ENCODE measurements around the gene LAMA3.

GRCh38 chr18:23887493-23887892 lies 198.2 kb downstream of the LAMA3 start:
- TF ChIP-seq CTCF (IDR thresholded peaks at IDR 0.05; ENCODE audit: extremely low read depth in 1 of 2, insufficient read depth in 1 of 2, low read depth in 1 of 2, low read length in 2 of 2): no peak
- TF ChIP-seq POLR2A (IDR thresholded peaks at IDR 0.05; ENCODE audit: low read depth, low read length): no peak
- TF ChIP-seq POLR2AphosphoS5 (IDR thresholded peaks at IDR 0.05; ENCODE audit: insufficient read depth, low read depth, low read length): no peak
- TF ChIP-seq FOS (IDR thresholded peaks at IDR 0.05; ENCODE audit: borderline replicate concordance, insufficient read depth, low read length): no peak
- no peak for TF ChIP-seq EZH2 (IDR thresholded peaks at IDR 0.05; ENCODE audit: borderline replicate concordance, low read depth, low read length, severe bottlenecking)

All from endothelial cell of umbilical vein (primary cell).